SK-N-SH (cell line): ENCODE data around the gene MAK. TPM values are rescaled to one million over a fixed set of nuclear protein-coding genes. Genes with fewer than 3 reads are reported as not detected.

Experiments
- CTCF ChIA-PET: fragments of 300-600, 350-600 bp; formaldehyde crosslinking; extraction: SDS; loops from one replicate; lab custom pipeline; 2021; lab: Yijun Ruan, JAX
- POLR2A ChIA-PET: fragments of 350-600 bp; sonication (Branson Sonifier 250); formaldehyde crosslinking; extraction: SDS; loops from one replicate; lab custom pipeline; 2020; ENCODE audit warnings: antibody characterized with exemption, inconsistent platforms; lab: Yijun Ruan, JAX
- DNase-seq: peaks from one replicate; pipeline ENCODE4 v3.0.0; 2012
- H2AFZ ChIP-seq: fragments of 200-600 bp; sonication (generic); 2 replicates; pipeline ENCODE4 v1.8.1; 2016; ENCODE audit warnings: antibody characterized with exemption, mild to moderate bottlenecking, low read depth
- H3F3A ChIP-seq: fragments of 200-600 bp; sonication (generic); replicated peaks from 2 replicates; pipeline ENCODE3; 2016; ENCODE audit warnings: antibody characterized with exemption, mild to moderate bottlenecking; ENCODE audit not compliant: insufficient read depth
- H3K27ac ChIP-seq, 2 experiments: fragments of 200-500 bp in 1 of 2; fragments of 200-600 bp in 1 of 2; sonication (Bioruptor generic) in 1 of 2; sonication (generic), shearing (Covaris generic) in 1 of 2; 2 replicates each; pipeline versions ENCODE4 v1.5.1 to v1.6.1; 2014 to 2016; ENCODE audit warnings: low read depth in 2 of 2, inconsistent platforms in 1 of 2, low read length in 1 of 2, mild to moderate bottlenecking in 1 of 2, mixed read lengths in 1 of 2
- H3K27me3 ChIP-seq: fragments of 200-600 bp; sonication (generic), shearing (Covaris generic); 2 replicates; pipeline ENCODE4 v1.6.1; 2016; ENCODE audit warnings: mixed run types; ENCODE audit not compliant: insufficient read depth
- H3K36me3 ChIP-seq, 2 experiments: fragments of 200-500 bp in 1 of 2; fragments of 200-600 bp in 1 of 2; sonication (Bioruptor generic) in 1 of 2; sonication (generic) in 1 of 2; replicated peaks in 1 of 2; 2 replicates each; pipeline versions ENCODE3 to v1.5.1; 2014 to 2016; ENCODE audit warnings: low read length in 1 of 2, mild to moderate bottlenecking in 1 of 2; ENCODE audit not compliant: insufficient read depth in 2 of 2, control insufficient read depth in 1 of 2
- H3K4me1 ChIP-seq, 2 experiments: fragments of 200-500 bp in 1 of 2; fragments of 200-600 bp in 1 of 2; sonication (Bioruptor generic) in 1 of 2; sonication (generic), shearing (Covaris generic) in 1 of 2; 2 replicates each; pipeline versions ENCODE4 v1.5.1 to v1.6.1; 2014 to 2016; ENCODE audit warnings: low read depth in 1 of 2, low read length in 1 of 2, mixed run types in 1 of 2; ENCODE audit not compliant: insufficient read depth in 2 of 2, control insufficient read depth in 1 of 2
- H3K4me2 ChIP-seq: fragments of 200-600 bp; sonication (generic), shearing (Covaris generic); 2 replicates; pipeline ENCODE4 v1.6.1; 2017; ENCODE audit warnings: mixed run types
- H3K4me3 ChIP-seq, 2 experiments: fragments of 200-500 bp in 1 of 2; fragments of 200-600 bp in 1 of 2; sonication (Bioruptor generic) in 1 of 2; sonication (generic), shearing (Covaris generic) in 1 of 2; 2 replicates each; pipeline versions ENCODE4 v1.5.1 to v1.8.1; 2014 to 2016; ENCODE audit warnings: low read depth in 2 of 2, inconsistent platforms in 1 of 2, low read length in 1 of 2, mild to moderate bottlenecking in 1 of 2, mixed read lengths in 1 of 2, moderate library complexity in 1 of 2
- H3K79me2 ChIP-seq: fragments of 200-600 bp; sonication (generic); 2 replicates; pipeline ENCODE4 v1.8.1; 2017; ENCODE audit warnings: mild to moderate bottlenecking; ENCODE audit not compliant: insufficient read depth
- H3K9ac ChIP-seq: fragments of 200-600 bp; sonication (generic); 2 replicates; pipeline ENCODE4 v1.6.1; 2017; ENCODE audit warnings: mixed run types
- H3K9me2 ChIP-seq: fragments of 200-600 bp; sonication (generic); 2 replicates; pipeline ENCODE4 v1.6.1; 2017; ENCODE audit warnings: mixed run types
- H3K9me3 ChIP-seq: fragments of 200-600 bp; sonication (generic); 2 replicates; pipeline ENCODE4 v1.6.1; 2017; ENCODE audit warnings: mixed run types, mild to moderate bottlenecking, moderate library complexity
- H4K20me1 ChIP-seq: fragments of 200-600 bp; sonication (generic); 2 replicates; pipeline ENCODE4 v1.6.1; 2017; ENCODE audit warnings: mild to moderate bottlenecking, mixed run types; ENCODE audit not compliant: insufficient read depth
- CHD2 ChIP-seq: fragments of 150-350 bp; IDR thresholded peaks from 2 replicates; pipeline ENCODE4 v1.6.1; 2018; ENCODE audit warnings: low read length; ENCODE audit not compliant: partially characterized antibody
- ELF1 ChIP-seq: IDR thresholded peaks from 2 replicates; pipeline ENCODE4 v1.4.0; 2012
- EP300 ChIP-seq, 2 experiments: IDR thresholded peaks; 2 replicates each; pipeline versions ENCODE4 v1.4.0 to v1.6.1; 2012; ENCODE audit warnings: borderline replicate concordance in 1 of 2, low read depth in 1 of 2, low read length in 1 of 2
- FOXJ3 ChIP-seq: sonication (generic); formaldehyde crosslinking; IDR thresholded peaks from 2 replicates; pipeline ENCODE4 v1.5.1; 2020; ENCODE audit warnings: mild to moderate bottlenecking, missing genetic modification reagents
- IRF3 ChIP-seq: fragments of 150-350 bp; IDR thresholded peaks from 2 replicates; pipeline ENCODE4 v1.6.1; 2016; ENCODE audit warnings: mild to moderate bottlenecking, low read depth, low read length
- JUND ChIP-seq: IDR thresholded peaks from 2 replicates; pipeline ENCODE4 v1.4.0; 2012
- NRF1 ChIP-seq: IDR thresholded peaks from 2 replicates; pipeline ENCODE4 v1.6.1; 2012; ENCODE audit warnings: low read depth, mild to moderate bottlenecking, low read length
- PBX3 ChIP-seq: IDR thresholded peaks from 2 replicates; pipeline ENCODE4; 2012
- POLR2AphosphoS5 ChIP-seq: IDR thresholded peaks from 2 replicates; pipeline ENCODE4 v1.6.1; 2012; ENCODE audit warnings: low read depth, low read length
- RCOR1 ChIP-seq: fragments of 150-350 bp; IDR thresholded peaks from 2 replicates; pipeline ENCODE4 v1.6.1; 2017; ENCODE audit warnings: antibody characterized with exemption, low read length
- RXRA ChIP-seq: IDR thresholded peaks from 2 replicates; pipeline ENCODE4 v1.4.0; 2012; ENCODE audit warnings: low read depth, mild to moderate bottlenecking, borderline replicate concordance
- TCF12 ChIP-seq: IDR thresholded peaks from 2 replicates; pipeline ENCODE4 v1.4.0; 2012
- WGBS: methylation state at CpG from one replicate; pipeline ENCODE4 v1.1.6; 2017; ENCODE audit warnings: low lambda C conversion rate; 5-methylcytosine and 5-hydroxymethylcytosine counted together
- polyA plus RNA-seq, 3 experiments: library from polyadenylated mRNA; depleted of rRNA; stranded (reverse); fragments of >200 nt; gene quantifications; 2 replicates each; pipeline ENCODE4 v1.2.3, GENCODE V29; 2012

Gene MAK
- polyA plus RNA-seq, 1 of the 3 experiments (the other 2 are of a cell fraction) = 0.02 TPM

GRCh38 chr6:10800810-10801209 is 37.5 kb downstream of the MAK start (continued):
- TF ChIP-seq IRF3 (no peak), FOXJ3 (CRISPR knock-in tag) (no peak), EP300 (IDR thresholded peaks at IDR 0.05; ENCODE audit: borderline replicate concordance in 1 of 2, low read depth in 1 of 2, low read length in 1 of 2) (no peak), RXRA (no peak)

GRCh38 chr6:10794239-10794638 is 44.1 kb downstream of the MAK start:
- H2AFZ ChIP-seq = no peak overlapping the region
- no peak overlapping the region for H3K4me2 ChIP-seq
- no peak overlapping the region for H3K9ac ChIP-seq
- H3K4me3 ChIP-seq = no peak overlapping the region
- TF ChIP-seq TCF12 = no peak
- no peak for TF ChIP-seq RCOR1
- no peak for TF ChIP-seq ELF1
- TF ChIP-seq POLR2AphosphoS5 = no peak
- TF ChIP-seq JUND = no peak
- TF ChIP-seq CHD2 = no peak
- TF ChIP-seq, all 33 proteins: peak for 0
- DNase-seq = no peak
- H3K36me3 ChIP-seq = peaks cover 0 to 1% of the 10 kb centered on the region in 2 experiments
- H3K27me3 ChIP-seq = no peaks in the 10 kb centered on the region
- H3K9me2 ChIP-seq = no peaks in the 10 kb centered on the region
- ChIA-PET POLR2A (no interaction called here), CTCF (interaction anchor here (1.3 to 2.0 kb wide), 3 partner anchors 8 to 316 kb away, joined by 3 to 11 read pairs (median 9); no protein-coding TSS in a partner anchor)
- no peaks in the 10 kb centered on the region for H3F3A ChIP-seq
- no peaks in the 10 kb centered on the region for H3K4me1 ChIP-seq
- H3K9me3 ChIP-seq = no peaks in the 10 kb centered on the region
- H4K20me1 ChIP-seq = no peaks in the 10 kb centered on the region
- WGBS = 77% methylated on average over 3 of the region's 3 CpGs
- H3K27ac ChIP-seq = no peak overlapping the region
- no peaks in the 10 kb centered on the region for H3K79me2 ChIP-seq

DNA sequence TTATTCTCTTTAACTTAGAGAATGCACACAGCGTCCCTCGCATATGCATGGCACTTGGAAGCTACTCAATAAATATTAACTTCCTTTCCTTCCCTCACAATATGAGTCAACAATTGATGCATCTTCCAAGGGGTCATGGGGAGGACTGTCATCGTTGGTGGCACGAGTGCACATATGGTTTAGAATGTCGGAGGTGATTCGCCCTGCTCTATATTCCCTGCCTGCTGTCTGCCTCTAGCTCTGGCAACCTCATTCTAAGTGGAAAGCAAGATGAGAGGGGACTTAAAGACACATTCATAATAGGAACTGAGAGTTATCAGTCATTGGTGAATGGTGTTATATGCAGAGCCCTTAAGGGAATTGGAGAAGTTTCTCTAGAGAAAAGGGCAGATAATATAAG is 44.6 kb downstream of the MAK start:
- no peaks in the 10 kb centered on the region for H4K20me1 ChIP-seq
- no peaks in the 10 kb centered on the region for H3K27me3 ChIP-seq
- H3K4me3 ChIP-seq = no peak overlapping the region
- H3F3A ChIP-seq = no peaks in the 10 kb centered on the region
- H3K4me2 ChIP-seq = no peak overlapping the region
- no peak overlapping the region for H2AFZ ChIP-seq
- no peaks in the 10 kb centered on the region for H3K9me2 ChIP-seq
- CTCF ChIA-PET = interaction anchor here (1.3 to 2.0 kb wide), 3 partner anchors 9 to 315 kb away, joined by 3 to 11 read pairs (median 9); no protein-coding TSS in a partner anchor
- H3K4me1 ChIP-seq = no peaks in the 10 kb centered on the region
- peaks cover 0 to 4% of the 10 kb centered on the region in 2 experiments for H3K36me3 ChIP-seq
- no peak for TF ChIP-seq PBX3
- TF ChIP-seq ELF1 = no peak
- no peak for TF ChIP-seq NRF1
- TF ChIP-seq, all 33 proteins: peak for 0
- H3K79me2 ChIP-seq = no peaks in the 10 kb centered on the region
- no peak for DNase-seq
- H3K9ac ChIP-seq = no peak overlapping the region
- H3K9me3 ChIP-seq = no peaks in the 10 kb centered on the region
- H3K27ac ChIP-seq = no peak overlapping the region
- 84% methylated on average over 6 of the region's 6 CpGs for WGBS
- POLR2A ChIA-PET = no interaction called here
